ENCODE data around the gene MTUS2. TPM values are rescaled to one million over a fixed set of nuclear protein-coding genes. Genes with fewer than 3 reads are reported as not detected.

MTUS2 gene
- total and polyA plus RNA-seq, 2 donors (not counting 1 experiment from before 2014, with no cell fraction given): 0.06 TPM; not detected in 1

GRCh38 chr13:29532821-29533220 lies 712.7 kb downstream of the MTUS2 start:
- Histone ChIP-seq H3K9ac (ENCODE audit: insufficient read depth, low read length) (no peak overlapping the region), H3K36me3 (ENCODE audit: control insufficient read depth, insufficient read depth, low read length) (peaks cover 9% of the 10 kb centered on the region)
- DNase-seq (ENCODE audit: low read depth in 2 of 2): peak in 1 of 2 donors; percentile 79

GRCh38 chr13:29534083-29534482 lies 713.9 kb downstream of the MTUS2 start:
- Histone ChIP-seq H3K27ac (ENCODE audit: insufficient read depth, low read length) (no peak overlapping the region), H3K36me3 (ENCODE audit: control insufficient read depth, insufficient read depth, low read length) (peaks cover 7% of the 10 kb centered on the region), H3K4me2 (ENCODE audit: extremely low read depth, insufficient read depth, low read length) (no peak overlapping the region), H3K79me2 (ENCODE audit: control insufficient read depth, insufficient read depth, low read length) (peaks cover 2% of the 10 kb centered on the region), H4K20me1 (ENCODE audit: control insufficient read depth, extremely low read depth, insufficient read depth, low read length) (no peaks in the 10 kb centered on the region), H3K4me1 (ENCODE audit: control insufficient read depth, extremely low read depth, insufficient read depth, low read length) (no peaks in the 10 kb centered on the region), H3K9ac (ENCODE audit: insufficient read depth, low read length) (no peak overlapping the region), H2AFZ (ENCODE audit: low read length) (no peak overlapping the region), H3K9me3 (ENCODE audit: control insufficient read depth, insufficient read depth, low read depth, low read length) (no peaks in the 10 kb centered on the region), H3K4me3 (replicated peaks in 1 of 4; ENCODE audit: control extremely low read depth in 1 of 4, insufficient read depth in 1 of 4, low read depth in 3 of 4, low read length in 4 of 4) (no peak overlapping the region), H3K27me3 (ENCODE audit: control insufficient read depth, insufficient read depth, low read length) (no peaks in the 10 kb centered on the region)
- TF ChIP-seq CTCF (conservative IDR thresholded peaks at IDR 0.05 in 1 of 2, IDR thresholded peaks at IDR 0.05 in 1 of 2; ENCODE audit: low read depth in 1 of 2, low read length in 2 of 2): no peak
- no peak for DNase-seq (ENCODE audit: low read depth in 2 of 2)

More at GRCh38 chr13:29532821-29533220, 712.7 kb downstream of the MTUS2 start:
- no peak for TF ChIP-seq EZH2 (IDR thresholded peaks at IDR 0.05; ENCODE audit: low read length, missing control alignments)
- TF ChIP-seq CTCF (conservative IDR thresholded peaks at IDR 0.05 in 1 of 2, IDR thresholded peaks at IDR 0.05 in 1 of 2; ENCODE audit: low read depth in 1 of 2, low read length in 2 of 2): no peak
- H3K79me2 ChIP-seq (ENCODE audit: control insufficient read depth, insufficient read depth, low read length): peaks cover 2% of the 10 kb centered on the region
- H3K4me3 ChIP-seq (replicated peaks in 1 of 4; ENCODE audit: control extremely low read depth in 1 of 4, insufficient read depth in 1 of 4, low read depth in 3 of 4, low read length in 4 of 4): no peak overlapping the region
- no peaks in the 10 kb centered on the region for H3K9me3 ChIP-seq (ENCODE audit: control insufficient read depth, insufficient read depth, low read depth, low read length)
- no peak overlapping the region for H3K27ac ChIP-seq (ENCODE audit: insufficient read depth, low read length)
- H3K27me3 ChIP-seq (ENCODE audit: control insufficient read depth, insufficient read depth, low read length): no peaks in the 10 kb centered on the region
- no peaks in the 10 kb centered on the region for H3K4me1 ChIP-seq (ENCODE audit: control insufficient read depth, extremely low read depth, insufficient read depth, low read length)
- no peak overlapping the region for H2AFZ ChIP-seq (ENCODE audit: low read length)
- no peak overlapping the region for H3K4me2 ChIP-seq (ENCODE audit: extremely low read depth, insufficient read depth, low read length)
- H4K20me1 ChIP-seq (ENCODE audit: control insufficient read depth, extremely low read depth, insufficient read depth, low read length): no peaks in the 10 kb centered on the region

GRCh38 chr13:29535663-29536655 lies 715.8 kb downstream of the MTUS2 start:
- no peaks in the 10 kb centered on the region for H3K4me1 ChIP-seq (ENCODE audit: control insufficient read depth, extremely low read depth, insufficient read depth, low read length)
- H4K20me1 ChIP-seq (ENCODE audit: control insufficient read depth, extremely low read depth, insufficient read depth, low read length): no peaks in the 10 kb centered on the region
- H3K4me3 ChIP-seq (replicated peaks in 1 of 4; ENCODE audit: control extremely low read depth in 1 of 4, insufficient read depth in 1 of 4, low read depth in 3 of 4, low read length in 4 of 4): no peak overlapping the region
- H3K9ac ChIP-seq (ENCODE audit: insufficient read depth, low read length): no peak overlapping the region
- no peak overlapping the region for H3K4me2 ChIP-seq (ENCODE audit: extremely low read depth, insufficient read depth, low read length)
- peak in 1 of 2 donors; percentile 56 for DNase-seq (ENCODE audit: low read depth in 2 of 2)
- no peak overlapping the region for H2AFZ ChIP-seq (ENCODE audit: low read length)
- no peaks in the 10 kb centered on the region for H3K9me3 ChIP-seq (ENCODE audit: control insufficient read depth, insufficient read depth, low read depth, low read length)
- peaks cover 5% of the 10 kb centered on the region for H3K36me3 ChIP-seq (ENCODE audit: control insufficient read depth, insufficient read depth, low read length)
- no peak overlapping the region for H3K27ac ChIP-seq (ENCODE audit: insufficient read depth, low read length)
- TF ChIP-seq EZH2 (IDR thresholded peaks at IDR 0.05; ENCODE audit: low read length, missing control alignments) (no peak), CTCF (conservative IDR thresholded peaks at IDR 0.05 in 1 of 2, IDR thresholded peaks at IDR 0.05 in 1 of 2; ENCODE audit: low read depth in 1 of 2, low read length in 2 of 2) (no peak)
- H3K27me3 ChIP-seq (ENCODE audit: control insufficient read depth, insufficient read depth, low read length): no peaks in the 10 kb centered on the region
- peaks cover 4% of the 10 kb centered on the region for H3K79me2 ChIP-seq (ENCODE audit: control insufficient read depth, insufficient read depth, low read length)
